ENCODE measurements around the gene DDX6.
"Not testable (repeated sequence)": the region's sequence is repeated elsewhere in the genome, so short reads cannot be mapped to it uniquely, and the experiment has no call there.

Gene DDX6

GRCh38 chr11:118791111-118791960 lies at the start of gene DDX6:
DDX6 (minus strand) TSS chr11:118791164; CDS start chr11:118786251, 4,913 bp downstream.
- intact Hi-C loops (cut with DNase I), result loop anchor here (10.0 kb wide), 1 partner anchor 113 kb away; no protein-coding TSS in a partner anchor
- DNase-seq, result peak; percentile 73 to 98 (median 94)

DNA sequence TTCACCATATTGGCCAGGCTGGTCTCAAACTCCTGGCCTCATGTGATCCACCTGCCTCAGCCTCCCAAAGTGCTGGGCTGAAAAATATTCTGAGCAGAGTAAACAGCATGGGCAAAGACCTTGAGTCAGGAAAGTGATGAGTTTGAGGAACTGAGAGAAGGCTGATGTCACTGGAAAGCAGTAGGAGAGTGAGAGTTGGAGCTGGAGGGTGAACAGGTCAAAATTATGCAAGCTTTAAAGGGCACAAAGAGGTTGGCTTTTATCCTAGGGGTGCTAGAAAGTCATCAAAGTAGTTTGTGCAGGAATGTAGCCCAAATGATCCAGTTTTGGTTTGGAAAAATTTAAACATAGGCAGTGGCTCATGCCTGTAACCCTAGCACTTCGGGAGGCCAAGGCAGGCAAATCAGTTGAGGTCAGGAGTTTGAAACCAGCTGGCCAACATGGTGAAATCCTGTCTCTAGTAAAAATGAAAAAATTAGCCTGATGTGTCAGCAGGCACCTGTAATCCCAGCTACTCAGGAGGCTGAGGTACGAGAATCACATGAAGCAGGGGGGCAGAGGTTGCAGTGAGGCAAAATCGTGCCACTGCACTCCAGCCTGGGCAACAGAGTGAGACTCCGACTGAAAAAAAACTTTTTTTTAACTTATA lies 48.1 kb upstream of the DDX6 start:
- intact Hi-C loops (cut with DNase I), result no loop called here
- DNase-seq, result peak in 1 of 42 donors; percentile 11

DNA sequence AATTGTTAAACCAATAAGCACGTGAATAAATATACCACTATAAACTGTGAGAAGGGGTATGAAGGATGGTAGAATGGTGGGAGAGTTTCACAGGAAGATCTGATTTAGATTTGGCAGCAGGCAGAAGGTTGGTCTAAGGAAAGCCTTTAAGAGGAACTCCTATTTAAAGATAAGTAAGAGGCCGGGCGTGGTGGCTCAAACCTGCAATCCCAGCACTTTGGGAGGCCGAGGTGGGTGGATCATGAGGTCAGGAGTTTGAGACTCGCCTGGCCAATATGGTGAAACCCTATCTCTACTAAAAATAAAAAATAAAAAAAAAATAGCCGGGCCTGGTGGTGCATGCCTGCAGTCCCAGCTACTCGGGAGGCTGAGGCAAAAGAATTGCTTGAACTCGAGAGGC lies 46.9 kb upstream of the DDX6 start:
- intact Hi-C loops (cut with DNase I), result no loop called here
- DNase-seq, result peak in 2 of 42 donors; percentile 3 to 21

GRCh38 chr11:118834427-118835028 lies 43.6 kb upstream of the DDX6 start:
- intact Hi-C loops (cut with DNase I), result no loop called here
- DNase-seq, result peak in 6 of 42 donors; percentile 8 to 48 (median 11)

DNA sequence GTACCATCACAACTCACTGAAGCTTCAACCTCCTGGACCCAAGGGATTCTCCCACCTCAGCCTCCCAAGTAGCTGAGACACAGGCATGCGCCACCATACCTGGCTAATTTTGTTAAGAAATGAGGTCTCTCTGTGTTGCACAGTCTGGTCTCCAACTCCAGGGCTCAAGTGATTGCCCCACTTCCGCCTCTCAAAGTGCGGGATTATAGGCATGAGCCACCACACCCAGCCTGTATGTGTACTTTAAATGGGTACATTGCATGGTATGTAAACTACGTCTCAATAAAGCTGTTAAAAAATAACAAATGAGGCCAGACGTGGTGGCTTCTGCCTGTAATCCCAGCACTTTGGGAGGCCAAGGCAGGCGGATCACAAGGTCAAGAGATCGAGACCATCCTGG lies 36.2 kb upstream of the DDX6 start:
- intact Hi-C loops (cut with DNase I), result no loop called here
- no peak for DNase-seq

- intact Hi-C loops (cut with DNase I); DNase-seq: not testable (repeated sequence)
Measured at GRCh38 chr11:118822936-118823510, 32.1 kb upstream of the DDX6 start.

GRCh38 chr11:118820412-118821357 lies 29.7 kb upstream of the DDX6 start:
- intact Hi-C loops (cut with DNase I), result no loop called here

DNA sequence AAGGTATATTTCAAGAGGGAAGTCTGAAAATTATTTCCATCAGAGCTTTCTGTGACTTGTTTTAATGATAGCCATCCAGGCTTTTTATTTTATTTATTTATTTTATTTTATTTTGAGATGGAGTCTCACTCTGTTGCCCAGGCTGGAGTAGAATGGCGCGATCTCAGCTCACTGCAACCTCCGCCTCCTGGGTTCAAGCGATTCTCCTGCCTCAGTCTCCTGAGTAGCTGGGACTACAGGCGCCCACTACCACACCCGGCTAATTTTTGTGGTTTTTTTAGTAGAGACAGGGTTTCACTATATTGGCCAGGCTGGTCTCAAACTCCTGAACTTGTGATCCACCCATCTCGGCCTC lies 29.0 kb upstream of the DDX6 start:
- intact Hi-C loops (cut with DNase I); DNase-seq: not testable (repeated sequence)

More at GRCh38 chr11:118820412-118821357, 29.7 kb upstream of the DDX6 start:
- peak; percentile 14 to 86 (median 56) for DNase-seq

GRCh38 chr11:118819334-118820024 lies 28.5 kb upstream of the DDX6 start:
- intact Hi-C loops (cut with DNase I), result no loop called here
- no peak for DNase-seq

GRCh38 chr11:118818130-118818529 lies 27.2 kb upstream of the DDX6 start:
- intact Hi-C loops (cut with DNase I), result no loop called here

GRCh38 chr11:118813551-118813950 lies 22.6 kb upstream of the DDX6 start:
- DNase-seq, result no peak
- intact Hi-C loops (cut with DNase I), result no loop called here

More at GRCh38 chr11:118818130-118818529, 27.2 kb upstream of the DDX6 start:
- no peak for DNase-seq

- intact Hi-C loops (cut with DNase I), result no loop called here
- no peak for DNase-seq
Measured at GRCh38 chr11:118812485-118812884, 21.5 kb upstream of the DDX6 start.

DNA sequence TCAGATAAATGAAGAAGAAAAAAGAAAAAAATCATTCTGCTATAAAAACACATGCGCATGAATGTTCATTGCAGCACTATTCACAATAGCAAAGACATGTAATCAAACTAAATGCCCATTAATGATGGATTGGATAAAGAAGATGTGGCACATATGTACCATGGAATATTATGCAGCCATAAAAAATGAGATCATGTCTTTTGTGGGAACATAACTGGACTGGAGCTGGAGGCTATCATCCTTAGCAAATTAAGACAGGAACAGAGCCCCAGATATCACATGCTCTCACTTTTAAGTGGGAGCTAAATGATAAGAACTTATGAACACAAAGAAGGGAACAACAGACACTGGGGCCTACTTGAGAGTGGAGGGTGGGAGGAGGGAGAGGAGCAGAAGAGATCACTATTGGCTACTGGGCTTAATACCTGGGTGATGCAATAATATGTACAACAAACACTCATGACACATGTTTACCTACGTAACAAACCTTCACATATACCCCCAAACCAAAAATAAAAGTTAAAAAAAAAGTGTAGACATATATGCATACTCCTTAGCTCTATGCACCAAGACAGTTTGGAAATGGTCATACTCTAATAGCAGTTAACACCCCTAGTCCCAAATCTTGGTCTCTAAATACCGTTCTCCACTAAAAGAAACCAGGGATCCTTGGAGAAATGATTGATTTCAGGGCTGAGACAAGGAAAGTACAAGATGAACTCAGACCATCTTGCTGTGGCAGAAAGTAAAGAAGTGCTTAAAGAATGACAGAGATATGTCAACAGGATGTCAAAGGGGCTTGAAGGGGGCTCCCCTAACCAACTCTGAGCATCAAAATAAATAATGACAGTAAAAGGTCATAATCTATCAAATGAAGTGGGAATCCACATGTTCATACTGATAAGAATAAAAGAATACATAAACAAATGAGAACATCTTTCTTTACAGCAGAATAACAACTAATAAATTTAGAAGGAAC lies 17.1 kb upstream of the DDX6 start:
- no peak for DNase-seq
- intact Hi-C loops (cut with DNase I), result no loop called here

- intact Hi-C loops (cut with DNase I), result no loop called here
Measured at GRCh38 chr11:118806400-118806799, 15.4 kb upstream of the DDX6 start.

GRCh38 chr11:118804094-118804493 lies 13.1 kb upstream of the DDX6 start:
- intact Hi-C loops (cut with DNase I), result no loop called here
- DNase-seq, result no peak

More at GRCh38 chr11:118806400-118806799, 15.4 kb upstream of the DDX6 start:
- no peak for DNase-seq

GRCh38 chr11:118799372-118799771 lies 8.4 kb upstream of the DDX6 start:
- intact Hi-C loops (cut with DNase I), result loop anchor here (10.0 kb wide), 1 partner anchor 105 kb away; no protein-coding TSS in a partner anchor
- no peak for DNase-seq

GRCh38 chr11:118797510-118797909 lies 6.5 kb upstream of the DDX6 start:
- no peak for DNase-seq
- intact Hi-C loops (cut with DNase I), result loop anchor here (10.0 kb wide), 1 partner anchor 107 kb away; no protein-coding TSS in a partner anchor

Data from head of caudate nucleus (tissue), 42 donors.